ENCODE measurements around the gene CHD1. TPM values are rescaled to one million over a fixed set of nuclear protein-coding genes. Genes with fewer than 3 reads are reported as not detected.
A peak's percentile ranks its signal among the peaks of the same experiment; 100 is the strongest.

CHD1 gene
- total RNA-seq, 2 experiments from 2014 or later: 50.1 to 53.4 TPM

DNA sequence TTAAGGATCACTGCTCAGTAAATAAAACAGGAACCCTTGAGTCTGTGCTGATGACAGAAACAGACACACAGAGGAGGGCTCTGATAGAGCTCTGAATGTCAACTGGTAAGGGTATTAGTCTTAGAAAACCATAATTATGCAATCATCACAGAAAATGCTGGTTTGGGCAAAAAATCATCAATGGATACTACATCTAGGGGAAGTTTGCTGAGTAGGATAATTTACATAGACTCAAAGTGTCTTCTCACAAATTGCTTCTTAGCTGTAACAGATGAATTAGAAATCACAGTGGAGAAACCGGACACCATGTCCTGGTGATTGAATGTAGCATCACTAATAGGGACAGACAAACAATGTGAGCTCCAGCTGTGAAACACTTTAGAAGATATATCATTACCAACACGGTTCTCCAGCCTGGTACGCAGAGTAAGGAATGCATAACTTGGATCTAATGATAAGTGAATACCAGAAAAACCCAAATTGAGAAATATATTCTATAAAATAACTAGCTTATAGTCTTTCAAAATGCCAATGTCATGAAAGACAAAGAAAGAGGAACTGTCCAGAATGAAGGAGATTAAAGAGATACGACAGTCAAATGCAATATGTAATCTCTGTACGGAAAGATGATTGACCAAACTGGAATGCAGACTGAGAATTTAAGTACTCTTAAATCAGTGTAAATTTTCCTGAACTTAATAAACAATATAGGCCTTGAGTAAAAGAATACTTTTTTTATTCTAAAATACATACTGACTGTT lies 17.3 kb downstream of the CHD1 start:
- Mint-ChIP-seq H3K36me3 (peaks cover 18% of the 10 kb centered on the region), H3K4me1 (ENCODE audit: low read depth) (peaks cover 65% of the 10 kb centered on the region), H3K4me3 (no peak overlapping the region), H3K27ac (peak overlapping the region; percentile 30), H3K9me3 (no peaks in the 10 kb centered on the region), H3K27me3 (no peaks in the 10 kb centered on the region)
- ChIA-PET CTCF (interaction anchor here (0.5 to 1.0 kb wide), 3 partner anchors 31 to 152 kb away, joined by 3 to 4 read pairs (median 3); no protein-coding TSS in a partner anchor), POLR2A (no interaction called here)
- intact Hi-C loops (cut with micrococcal nuclease): no loop called here
- DNase-seq: no peak

- Mint-ChIP-seq H3K9me3 (no peaks in the 10 kb centered on the region), H3K27me3 (no peaks in the 10 kb centered on the region), H3K27ac (no peak overlapping the region), H3K36me3 (peaks cover 15% of the 10 kb centered on the region), H3K4me3 (no peak overlapping the region), H3K4me1 (ENCODE audit: low read depth) (peaks cover 65% of the 10 kb centered on the region)
- no peak for DNase-seq
- ChIA-PET CTCF (interaction anchor here (1.3 kb wide), 1 partner anchor 15 kb away, joined by 3 read pairs; no protein-coding TSS in a partner anchor), POLR2A (no interaction called here)
- intact Hi-C loops (cut with micrococcal nuclease): no loop called here
These were observed 19.4 kb downstream of the CHD1 start for GRCh38 chr5:98909363-98909762.

DNA sequence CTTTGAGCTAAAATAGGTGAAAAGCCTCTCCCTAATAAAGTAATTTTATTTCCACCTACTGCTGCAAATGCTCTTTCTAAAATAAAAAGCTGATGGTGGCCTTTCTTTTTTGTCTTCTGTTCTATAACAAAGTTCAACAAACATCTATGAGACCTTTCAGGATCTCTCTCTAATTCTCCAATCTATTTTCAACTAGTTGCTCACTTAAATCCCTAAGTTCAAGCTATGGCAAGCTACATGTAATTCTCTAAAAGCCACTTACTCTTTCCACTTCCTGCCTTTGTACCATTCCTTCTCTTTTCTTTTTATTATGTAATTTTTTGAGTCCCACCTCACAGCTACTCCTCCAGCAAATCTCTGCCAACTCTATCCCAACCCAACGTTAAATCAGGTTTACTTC lies 20.9 kb downstream of the CHD1 start:
- H3K4me1 Mint-ChIP-seq (ENCODE audit: low read depth): peaks cover 69% of the 10 kb centered on the region
- peaks cover 21% of the 10 kb centered on the region for H3K36me3 Mint-ChIP-seq
- no peak overlapping the region for H3K4me3 Mint-ChIP-seq
- no peak overlapping the region for H3K27ac Mint-ChIP-seq
- intact Hi-C loops (cut with micrococcal nuclease): loop anchor here (2.0 kb wide), 1 partner anchor 21 kb away; the partner anchor contains the start of gene CHD1
- H3K27me3 Mint-ChIP-seq: no peaks in the 10 kb centered on the region
- POLR2A ChIA-PET: interaction anchor here (1.5 kb wide), 1 partner anchor 11 kb away, joined by 4 read pairs; no protein-coding TSS in a partner anchor
- CTCF ChIA-PET: interaction anchor here (1.2 to 2.5 kb wide), 5 partner anchors 16 to 153 kb away, joined by 3 to 21 read pairs (median 4); no protein-coding TSS in a partner anchor
- DNase-seq: no peak
- no peaks in the 10 kb centered on the region for H3K9me3 Mint-ChIP-seq

GRCh38 chr5:98906756-98907355 lies 22.0 kb downstream of the CHD1 start:
- no peak for DNase-seq
- no peak overlapping the region for H3K4me3 Mint-ChIP-seq
- ChIA-PET CTCF (interaction anchor here (1.0 to 2.5 kb wide), 5 partner anchors 17 to 154 kb away, joined by 3 to 21 read pairs (median 4); no protein-coding TSS in a partner anchor), POLR2A (interaction anchor here (0.9 to 1.5 kb wide), 2 partner anchors 12 to 151 kb away, joined by 3 to 4 read pairs; no protein-coding TSS in a partner anchor)
- H3K4me1 Mint-ChIP-seq (ENCODE audit: low read depth): peaks cover 64% of the 10 kb centered on the region
- H3K27me3 Mint-ChIP-seq: no peaks in the 10 kb centered on the region
- H3K36me3 Mint-ChIP-seq: peaks cover 24% of the 10 kb centered on the region
- peak overlapping the region; percentile 44 for H3K27ac Mint-ChIP-seq
- H3K9me3 Mint-ChIP-seq: no peaks in the 10 kb centered on the region
- intact Hi-C loops (cut with micrococcal nuclease): loop anchor here (1.0 to 2.0 kb wide), 2 partner anchors 22 to 153 kb away; partner anchors contain the start of gene CHD1

- Mint-ChIP-seq H3K36me3 (peaks cover 26% of the 10 kb centered on the region), H3K9me3 (no peaks in the 10 kb centered on the region), H3K4me1 (ENCODE audit: low read depth) (peaks cover 58% of the 10 kb centered on the region), H3K27ac (no peak overlapping the region), H3K4me3 (no peak overlapping the region), H3K27me3 (no peaks in the 10 kb centered on the region)
- ChIA-PET CTCF (interaction anchor here (1.0 to 2.5 kb wide), 5 partner anchors 12 to 155 kb away, joined by 3 to 43 read pairs (median 17); no protein-coding TSS in a partner anchor), POLR2A (no interaction called here)
- intact Hi-C loops (cut with micrococcal nuclease): loop anchor here (1.0 to 2.0 kb wide), 4 partner anchors 23 to 154 kb away; partner anchors contain the start of gene CHD1
- no peak for DNase-seq
These were observed 22.7 kb downstream of the CHD1 start for GRCh38 chr5:98905857-98906688.

GRCh38 chr5:98904780-98905179 lies 24.0 kb downstream of the CHD1 start:
- intact Hi-C loops (cut with micrococcal nuclease): loop anchor here (1.0 kb wide), 2 partner anchors 123 to 128 kb away; no protein-coding TSS in a partner anchor
- Mint-ChIP-seq H3K27me3 (no peaks in the 10 kb centered on the region), H3K4me1 (ENCODE audit: low read depth) (peaks cover 54% of the 10 kb centered on the region)

DNA sequence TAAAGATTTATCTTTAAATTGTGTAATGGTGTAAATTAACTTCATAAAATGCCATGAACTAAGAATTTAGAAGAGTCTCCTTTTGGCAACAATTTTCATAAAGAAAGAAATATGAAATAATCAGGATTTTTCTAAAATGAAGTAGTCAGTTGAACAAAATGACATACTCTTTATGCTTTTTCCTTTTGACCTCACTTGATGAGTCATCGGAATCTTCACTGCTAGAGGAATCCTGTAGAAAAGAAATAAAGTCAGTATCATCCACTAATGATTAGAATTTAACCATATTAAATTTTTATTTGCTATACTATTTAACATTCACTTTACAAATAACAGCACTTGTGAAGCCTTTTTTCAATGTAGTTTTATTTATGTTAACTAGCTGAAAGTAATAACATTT lies 26.1 kb downstream of the CHD1 start:
- intact Hi-C loops (cut with micrococcal nuclease): no loop called here
- POLR2A ChIA-PET: no interaction called here
- Mint-ChIP-seq H3K9me3 (no peaks in the 10 kb centered on the region), H3K4me1 (ENCODE audit: low read depth) (peaks cover 41% of the 10 kb centered on the region), H3K36me3 (peaks cover 32% of the 10 kb centered on the region), H3K27ac (no peak overlapping the region), H3K27me3 (no peaks in the 10 kb centered on the region), H3K4me3 (no peak overlapping the region)
- DNase-seq: no peak
- CTCF ChIA-PET: interaction anchor here (0.8 kb wide), 1 partner anchor 156 kb away, joined by 4 read pairs; no protein-coding TSS in a partner anchor

More at GRCh38 chr5:98904780-98905179, 24.0 kb downstream of the CHD1 start:
- Mint-ChIP-seq H3K4me3 (no peak overlapping the region), H3K36me3 (peaks cover 29% of the 10 kb centered on the region), H3K27ac (peak overlapping the region; percentile 16), H3K9me3 (no peaks in the 10 kb centered on the region)
- ChIA-PET POLR2A (interaction anchor here (1.1 to 1.9 kb wide), 2 partner anchors 9 to 24 kb away, joined by 4 to 7 read pairs; partner anchors contain the start of gene CHD1), CTCF (interaction anchor here (0.9 to 2.5 kb wide), 8 partner anchors 14 to 158 kb away, joined by 3 to 43 read pairs (median 3); no protein-coding TSS in a partner anchor)
- DNase-seq: peak; percentile 54

DNA sequence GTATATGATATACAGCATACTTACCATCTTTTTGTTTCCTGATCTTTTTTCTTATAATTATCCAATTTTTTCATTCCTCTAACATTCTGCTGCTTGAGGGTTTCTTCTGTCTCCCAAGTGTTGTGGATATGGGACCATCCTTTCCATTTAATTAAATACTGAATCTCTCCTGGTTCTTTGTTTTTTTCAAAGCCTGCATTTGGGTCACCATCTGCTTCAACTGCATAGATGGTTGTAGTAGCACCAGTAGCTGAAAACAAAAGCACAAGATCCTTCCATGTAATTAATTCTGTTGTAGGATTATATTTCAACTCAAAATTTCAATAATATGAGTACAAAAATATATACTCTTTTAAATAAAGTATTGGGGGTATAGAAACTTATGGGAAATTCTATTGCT lies 29.4 kb downstream of the CHD1 start:
- Mint-ChIP-seq H3K9me3 (no peaks in the 10 kb centered on the region), H3K36me3 (peaks cover 43% of the 10 kb centered on the region), H3K27me3 (no peaks in the 10 kb centered on the region), H3K4me1 (ENCODE audit: low read depth) (peaks cover 20% of the 10 kb centered on the region), H3K27ac (no peak overlapping the region), H3K4me3 (no peak overlapping the region)
- intact Hi-C loops (cut with micrococcal nuclease): no loop called here
- CTCF ChIA-PET: interaction anchor here (0.8 to 0.9 kb wide), 2 partner anchors 10 to 59 kb away, joined by 3 read pairs; no protein-coding TSS in a partner anchor
- no peak for DNase-seq
- POLR2A ChIA-PET: no interaction called here

- H3K9me3 Mint-ChIP-seq: no peaks in the 10 kb centered on the region
- POLR2A ChIA-PET: no interaction called here
- H3K4me3 Mint-ChIP-seq: no peak overlapping the region
- H3K27me3 Mint-ChIP-seq: no peaks in the 10 kb centered on the region
- H3K4me1 Mint-ChIP-seq (ENCODE audit: low read depth): peaks cover 13% of the 10 kb centered on the region
- CTCF ChIA-PET: no interaction called here
- no peak for DNase-seq
- peaks cover 39% of the 10 kb centered on the region for H3K36me3 Mint-ChIP-seq
- intact Hi-C loops (cut with micrococcal nuclease): no loop called here
- H3K27ac Mint-ChIP-seq: no peak overlapping the region
These were observed 30.1 kb downstream of the CHD1 start for GRCh38 chr5:98898743-98899142.

DNA sequence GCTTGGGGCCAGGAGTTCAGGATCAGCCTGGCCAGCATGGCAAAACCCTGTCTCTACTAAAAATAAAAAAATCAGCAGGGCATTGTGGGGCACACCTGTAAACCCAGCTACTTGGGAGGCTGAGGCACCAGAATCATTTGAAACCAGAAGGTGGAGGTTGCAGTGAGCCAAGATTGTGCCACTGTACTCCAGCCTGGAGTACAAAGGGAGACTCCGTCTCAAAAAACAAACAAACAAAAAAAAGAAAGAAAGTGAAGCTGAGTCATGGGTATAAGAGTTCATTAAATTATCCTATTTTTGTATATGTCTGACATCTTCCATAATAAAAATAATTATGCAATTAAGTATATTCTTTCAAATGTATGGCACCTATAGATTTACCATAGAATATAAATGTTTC lies 37.2 kb downstream of the CHD1 start:
- intact Hi-C loops (cut with micrococcal nuclease): loop anchor here (5.0 kb wide), 1 partner anchor 34 kb away; no protein-coding TSS in a partner anchor
- ChIA-PET CTCF (no interaction called here), POLR2A (no interaction called here)

GRCh38 chr5:98880598-98880997 lies 48.2 kb downstream of the CHD1 start:
- no peak overlapping the region for H3K4me3 Mint-ChIP-seq
- peaks cover 45% of the 10 kb centered on the region for H3K36me3 Mint-ChIP-seq
- no peak overlapping the region for H3K27ac Mint-ChIP-seq
- no peak for DNase-seq
- ChIA-PET POLR2A (no interaction called here), CTCF (interaction anchor here (0.7 to 1.4 kb wide), 4 partner anchors 10 to 112 kb away, joined by 3 to 4 read pairs (median 4); no protein-coding TSS in a partner anchor)
- intact Hi-C loops (cut with micrococcal nuclease): no loop called here
- no peaks in the 10 kb centered on the region for H3K27me3 Mint-ChIP-seq
- H3K4me1 Mint-ChIP-seq (ENCODE audit: low read depth): peaks cover 18% of the 10 kb centered on the region
- H3K9me3 Mint-ChIP-seq: no peaks in the 10 kb centered on the region

More for the DNA sequence above, 37.2 kb downstream of the CHD1 start:
- DNase-seq: no peak
- no peaks in the 10 kb centered on the region for H3K9me3 Mint-ChIP-seq
- H3K36me3 Mint-ChIP-seq: peaks cover 44% of the 10 kb centered on the region
- no peak overlapping the region for H3K4me3 Mint-ChIP-seq
- H3K27me3 Mint-ChIP-seq: no peaks in the 10 kb centered on the region
- no peaks in the 10 kb centered on the region for H3K4me1 Mint-ChIP-seq (ENCODE audit: low read depth)
- H3K27ac Mint-ChIP-seq: no peak overlapping the region
